HFFc6 (cell line): Measurements from ENCODE around the gene GRIN3B. TPM values are rescaled to one million over a fixed set of nuclear protein-coding genes. Genes with fewer than 3 reads are reported as not detected.

Source experiments
- DNase-seq: peaks from one replicate; pipeline ENCODE4 v3.0.0-alpha.2; 2018
- H3K27ac Mint-ChIP-seq: 2 replicates; pipeline ENCODE4 v1.8.0; 2020; ENCODE audit warnings: mild to moderate bottlenecking, mixed read lengths
- H3K27me3 Mint-ChIP-seq: 2 replicates; pipeline ENCODE4 v1.8.0; 2021; ENCODE audit warnings: mild to moderate bottlenecking, moderate library complexity, mixed read lengths; ENCODE audit not compliant: insufficient read depth
- H3K36me3 Mint-ChIP-seq: 2 replicates; pipeline ENCODE4 v1.8.0; 2021; ENCODE audit warnings: low read depth, mixed read lengths
- H3K4me1 Mint-ChIP-seq: 2 replicates; pipeline ENCODE4 v1.8.0; 2020; ENCODE audit warnings: low read depth, mixed read lengths
- H3K4me3 Mint-ChIP-seq: 2 replicates; pipeline ENCODE4 v1.8.0; 2020; ENCODE audit warnings: mild to moderate bottlenecking, moderate library complexity, mixed read lengths
- H3K9me3 Mint-ChIP-seq: 2 replicates; pipeline ENCODE4 v1.8.0; 2020; ENCODE audit warnings: mild to moderate bottlenecking, mixed read lengths
- total RNA-seq, 6 experiments: library from RNA; stranded (reverse); fragmentation: NEBNext Ultra II Directional; extraction: Animal tissue kit (Norgen Biotek cat#: 25700); gene quantifications; 2 replicates in 1 of 6; 3 replicates in 5 of 6; pipeline ENCODE4 v1.2.3, GENCODE V29; 2021
- TF ChIP-seq, protein P1 (sequence below): fragments of 200-600 bp; sonication (generic); IDR thresholded peaks from 2 replicates; pipeline ENCODE4 v1.5.0; 2021; ENCODE audit warnings: antibody characterized with exemption, mild to moderate bottlenecking

GRIN3B gene
- total RNA-seq, 6 experiments from 2014 or later, result 0.34 to 0.66 (median 0.41) TPM

GRCh38 chr19:1017115-1017905, 17.1 kb downstream of the GRIN3B start:
- H3K4me1 Mint-ChIP-seq, result peaks cover 31% of the 10 kb centered on the region
- no peaks in the 10 kb centered on the region; the same call in none of the 2 replicates for H3K27me3 Mint-ChIP-seq
- no peaks in the 10 kb centered on the region for H3K36me3 Mint-ChIP-seq
- TF ChIP-seq, protein P1, sequence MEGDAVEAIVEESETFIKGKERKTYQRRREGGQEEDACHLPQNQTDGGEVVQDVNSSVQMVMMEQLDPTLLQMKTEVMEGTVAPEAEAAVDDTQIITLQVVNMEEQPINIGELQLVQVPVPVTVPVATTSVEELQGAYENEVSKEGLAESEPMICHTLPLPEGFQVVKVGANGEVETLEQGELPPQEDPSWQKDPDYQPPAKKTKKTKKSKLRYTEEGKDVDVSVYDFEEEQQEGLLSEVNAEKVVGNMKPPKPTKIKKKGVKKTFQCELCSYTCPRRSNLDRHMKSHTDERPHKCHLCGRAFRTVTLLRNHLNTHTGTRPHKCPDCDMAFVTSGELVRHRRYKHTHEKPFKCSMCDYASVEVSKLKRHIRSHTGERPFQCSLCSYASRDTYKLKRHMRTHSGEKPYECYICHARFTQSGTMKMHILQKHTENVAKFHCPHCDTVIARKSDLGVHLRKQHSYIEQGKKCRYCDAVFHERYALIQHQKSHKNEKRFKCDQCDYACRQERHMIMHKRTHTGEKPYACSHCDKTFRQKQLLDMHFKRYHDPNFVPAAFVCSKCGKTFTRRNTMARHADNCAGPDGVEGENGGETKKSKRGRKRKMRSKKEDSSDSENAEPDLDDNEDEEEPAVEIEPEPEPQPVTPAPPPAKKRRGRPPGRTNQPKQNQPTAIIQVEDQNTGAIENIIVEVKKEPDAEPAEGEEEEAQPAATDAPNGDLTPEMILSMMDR, result no peak
- peaks cover 4% of the 10 kb centered on the region; the same call in 1 of the 2 replicates for H3K9me3 Mint-ChIP-seq
- peak overlapping the region; percentile 97 for H3K27ac Mint-ChIP-seq
- peak overlapping the region; percentile 84 for H3K4me3 Mint-ChIP-seq
- no peak for DNase-seq

- no peak for DNase-seq
- peaks cover 4% of the 10 kb centered on the region; the same call in 1 of the 2 replicates for H3K9me3 Mint-ChIP-seq
- H3K4me3 Mint-ChIP-seq, result peak overlapping the region; percentile 84
- no peaks in the 10 kb centered on the region; the same call in none of the 2 replicates for H3K27me3 Mint-ChIP-seq
- H3K36me3 Mint-ChIP-seq, result no peaks in the 10 kb centered on the region
- H3K27ac Mint-ChIP-seq, result peak overlapping the region; percentile 97; the same call in 1 of the 2 replicates
- TF ChIP-seq, protein P1, result no peak
- H3K4me1 Mint-ChIP-seq, result peaks cover 31% of the 10 kb centered on the region
Observed at GRCh38 chr19:1017906-1018305, 17.7 kb downstream of the GRIN3B start.

DNA sequence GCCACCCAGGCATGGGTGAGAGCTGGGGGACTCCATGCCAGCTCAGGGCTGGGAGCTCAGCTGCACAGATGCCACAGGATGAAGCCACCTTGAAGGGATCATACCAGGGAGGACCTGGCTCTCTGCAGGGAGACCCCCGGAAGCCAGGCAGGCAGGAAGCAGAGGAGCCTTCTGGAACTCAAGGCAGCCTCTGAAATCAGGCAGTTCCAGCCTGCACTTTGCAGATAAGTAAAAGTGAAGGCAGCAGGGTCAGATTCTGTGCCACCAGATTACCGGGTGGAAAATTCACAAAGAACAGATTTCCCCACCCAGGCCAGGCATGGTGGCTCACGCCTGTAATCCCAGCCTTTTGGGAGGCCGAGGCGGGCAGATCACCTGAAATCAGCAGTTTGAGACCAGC, 18.2 kb downstream of the GRIN3B start:
- Mint-ChIP-seq H3K9me3 (peaks cover 4% of the 10 kb centered on the region; the same call in 1 of the 2 replicates), H3K27me3 (no peaks in the 10 kb centered on the region; the same call in none of the 2 replicates), H3K4me3 (peak overlapping the region; percentile 93), H3K27ac (peak overlapping the region; percentile 73; the same call in 1 of the 2 replicates), H3K4me1 (peaks cover 31% of the 10 kb centered on the region), H3K36me3 (no peaks in the 10 kb centered on the region)
- TF ChIP-seq, protein P1, result no peak
- no peak for DNase-seq

- Mint-ChIP-seq H3K36me3 (no peaks in the 10 kb centered on the region), H3K4me3 (peak overlapping the region; percentile 93), H3K27me3 (no peaks in the 10 kb centered on the region; the same call in none of the 2 replicates), H3K9me3 (peaks cover 4% of the 10 kb centered on the region; the same call in 1 of the 2 replicates), H3K4me1 (peaks cover 31% of the 10 kb centered on the region), H3K27ac (peak overlapping the region; percentile 73)
- TF ChIP-seq, protein P1, result no peak
- DNase-seq, result no peak
Observed at GRCh38 chr19:1018932-1019615, 18.9 kb downstream of the GRIN3B start.

DNA sequence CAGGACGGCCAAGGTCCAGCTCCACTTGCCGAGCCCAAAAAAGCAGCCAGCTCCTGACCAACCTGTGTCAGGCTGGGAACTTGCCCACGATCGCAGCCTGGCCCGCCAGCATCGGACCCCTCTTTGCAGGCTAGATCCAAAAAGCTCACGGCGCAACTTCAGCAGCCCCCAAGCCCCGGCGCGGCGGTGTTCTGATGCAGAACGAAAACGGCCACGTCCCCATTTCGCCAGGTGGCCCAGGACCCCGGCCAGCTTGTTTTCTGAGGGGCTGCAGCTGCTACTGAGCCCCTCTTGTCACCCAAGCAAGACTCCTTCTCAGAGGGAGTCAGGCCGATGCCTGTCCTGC, 19.4 kb downstream of the GRIN3B start:
- TF ChIP-seq, protein P1, result no peak
- Mint-ChIP-seq H3K4me3 (peak overlapping the region; percentile 93), H3K4me1 (peaks cover 31% of the 10 kb centered on the region), H3K9me3 (peaks cover 4% of the 10 kb centered on the region; the same call in 1 of the 2 replicates), H3K27ac (peak overlapping the region; percentile 81), H3K27me3 (no peaks in the 10 kb centered on the region; the same call in none of the 2 replicates), H3K36me3 (no peaks in the 10 kb centered on the region)
- DNase-seq, result no peak
